Neural crest cell (in vitro differentiated cells): ENCODE data around the gene CLDN5. TPM values are rescaled to one million over a fixed set of nuclear protein-coding genes. Genes with fewer than 3 reads are reported as not detected.

ENCODE experiments used
- DNase-seq: peaks from one replicate; pipeline ENCODE4 v3.0.0; 2021; ENCODE audit warnings: low read depth, mixed read lengths, low spot score
- H3K27ac Mint-ChIP-seq: one replicate; pipeline ENCODE4 v1.8.0; 2021; ENCODE audit warnings: mild to moderate bottlenecking, mixed read lengths; ENCODE audit not compliant: unreplicated experiment
- H3K27me3 Mint-ChIP-seq: 2 replicates; pipeline ENCODE4 v1.8.0; 2021; ENCODE audit warnings: low read depth, mild to moderate bottlenecking, mixed read lengths
- H3K36me3 Mint-ChIP-seq: 2 replicates; pipeline ENCODE4 v1.8.0; 2021; ENCODE audit warnings: low read depth, mild to moderate bottlenecking, mixed read lengths
- H3K4me1 Mint-ChIP-seq: 2 replicates; pipeline ENCODE4 v1.8.0; 2021; ENCODE audit warnings: mixed read lengths
- H3K4me3 Mint-ChIP-seq: one replicate; pipeline ENCODE4 v1.8.0; 2021; ENCODE audit warnings: mild to moderate bottlenecking, mixed read lengths
- H3K9me3 Mint-ChIP-seq: 2 replicates; pipeline ENCODE4 v1.8.0; 2021; ENCODE audit warnings: mixed read lengths
- CTCF ChIP-seq: fragments of 200-600 bp; sonication (generic); conservative IDR thresholded peaks from 2 replicates; pipeline ENCODE4 v1.5.0; 2021; ENCODE audit warnings: antibody characterized with exemption, mild to moderate bottlenecking
- total RNA-seq: library from RNA; stranded (reverse); gene quantifications from 2 replicates; pipeline ENCODE4 v1.2.1, GENCODE V29; 2021

Gene CLDN5
- total RNA-seq, 1 donor from 2014 or later, result 1.3 TPM

- Mint-ChIP-seq H3K4me3 (no peak overlapping the region), H3K27ac (no peak overlapping the region), H3K9me3 (no peaks in the 10 kb centered on the region), H3K36me3 (peaks cover 4% of the 10 kb centered on the region), H3K4me1 (no peaks in the 10 kb centered on the region), H3K27me3 (no peaks in the 10 kb centered on the region)
- no peak for TF ChIP-seq CTCF
- no peak for DNase-seq
These were observed 27.0 kb downstream of the CLDN5 start for GRCh38 chr22:19497245-19497644.

GRCh38 chr22:19496324-19496630, 27.9 kb downstream of the CLDN5 start:
- no peaks in the 10 kb centered on the region for H3K27me3 Mint-ChIP-seq
- no peaks in the 10 kb centered on the region for H3K9me3 Mint-ChIP-seq
- no peak for TF ChIP-seq CTCF
- DNase-seq, result no peak
- no peaks in the 10 kb centered on the region for H3K4me1 Mint-ChIP-seq
- H3K4me3 Mint-ChIP-seq, result no peak overlapping the region
- H3K27ac Mint-ChIP-seq, result no peak overlapping the region
- peaks cover 4% of the 10 kb centered on the region for H3K36me3 Mint-ChIP-seq

DNA sequence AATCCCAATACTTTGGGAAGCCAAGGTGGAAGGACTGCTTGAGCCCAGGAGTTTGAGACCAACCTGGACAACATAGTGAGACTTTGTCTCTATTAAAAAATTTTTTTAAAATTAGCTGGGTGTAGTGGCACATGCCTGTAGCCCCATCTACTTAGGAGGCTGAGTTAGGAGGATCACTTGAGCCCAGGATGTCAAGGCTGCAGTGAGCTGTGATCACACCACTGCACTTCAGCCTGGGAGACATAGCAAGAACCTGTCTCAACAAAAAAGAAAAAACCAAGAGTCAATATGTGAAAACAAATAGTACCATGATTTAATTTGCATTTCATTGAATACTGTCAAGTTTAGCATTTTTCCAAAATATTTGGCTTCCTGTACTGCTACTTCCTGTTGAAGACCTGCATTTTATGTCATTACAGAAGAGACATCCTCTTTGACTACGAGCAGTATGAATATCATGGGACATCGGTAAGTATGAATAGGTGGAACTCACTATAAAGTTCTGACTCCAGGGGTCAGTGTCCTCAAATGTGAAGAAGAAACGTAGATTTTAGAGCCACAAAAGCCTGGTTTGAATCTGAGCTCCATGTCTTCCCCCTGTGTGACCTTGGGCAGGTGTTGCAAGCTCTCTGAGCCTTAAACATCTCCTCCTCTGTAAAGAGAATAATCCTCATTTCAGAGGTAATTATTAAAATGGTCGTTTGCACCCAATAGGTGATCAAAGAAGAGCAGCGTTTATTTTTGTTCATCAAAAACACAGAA, 28.5 kb downstream of the CLDN5 start:
- Mint-ChIP-seq H3K4me3 (no peak overlapping the region), H3K9me3 (no peaks in the 10 kb centered on the region), H3K36me3 (peaks cover 3% of the 10 kb centered on the region), H3K4me1 (no peaks in the 10 kb centered on the region), H3K27me3 (no peaks in the 10 kb centered on the region), H3K27ac (no peak overlapping the region)
- DNase-seq, result no peak
- peak; percentile 34 for TF ChIP-seq CTCF

GRCh38 chr22:19494676-19495173, 29.5 kb downstream of the CLDN5 start:
- Mint-ChIP-seq H3K27me3 (no peaks in the 10 kb centered on the region), H3K4me3 (no peak overlapping the region), H3K9me3 (no peaks in the 10 kb centered on the region), H3K27ac (no peak overlapping the region), H3K4me1 (no peaks in the 10 kb centered on the region), H3K36me3 (no peaks in the 10 kb centered on the region)
- no peak for DNase-seq
- TF ChIP-seq CTCF, result no peak

- DNase-seq, result no peak
- TF ChIP-seq CTCF, result no peak
- H3K36me3 Mint-ChIP-seq, result no peaks in the 10 kb centered on the region
- H3K4me1 Mint-ChIP-seq, result no peaks in the 10 kb centered on the region
- H3K27me3 Mint-ChIP-seq, result no peaks in the 10 kb centered on the region
- no peak overlapping the region for H3K27ac Mint-ChIP-seq
- no peaks in the 10 kb centered on the region for H3K9me3 Mint-ChIP-seq
- H3K4me3 Mint-ChIP-seq, result no peak overlapping the region
These were observed 30.1 kb downstream of the CLDN5 start for GRCh38 chr22:19494001-19494560.
